Smooth muscle cell (in vitro differentiated cells): ENCODE data around the gene ANKRD26. TPM values are rescaled to one million over a fixed set of nuclear protein-coding genes. Genes with fewer than 3 reads are reported as not detected.

Source experiments
- DNase-seq: peaks from one replicate; lab custom pipeline; 2025; ENCODE audit not compliant: unreplicated experiment; lab: John Stamatoyannopoulos, UW
- H2AFZ ChIP-seq: fragments of 200-600 bp; sonication (generic); 2 replicates; pipeline ENCODE4 v1.6.0; 2016; ENCODE audit warnings: antibody characterized with exemption, low read depth, mild to moderate bottlenecking
- H3F3A ChIP-seq: fragments of 200-600 bp; sonication (generic); 2 replicates; pipeline ENCODE4 v1.6.0; 2017; ENCODE audit warnings: antibody characterized with exemption, low read depth
- H3K27ac ChIP-seq: fragments of 200-600 bp; sonication (generic); 2 replicates; pipeline ENCODE4 v1.5.1; 2016; ENCODE audit warnings: low read depth, mild to moderate bottlenecking
- H3K27me3 ChIP-seq: fragments of 200-600 bp; sonication (generic); 2 replicates; pipeline ENCODE4 v1.6.1; 2016; ENCODE audit warnings: low read depth, mild to moderate bottlenecking
- H3K36me3 ChIP-seq: fragments of 200-600 bp; sonication (generic); 2 replicates; pipeline ENCODE4 v1.5.1; 2016; ENCODE audit warnings: low read depth
- H3K4me1 ChIP-seq: fragments of 200-600 bp; sonication (generic); 2 replicates; pipeline ENCODE4 v1.5.1; 2016; ENCODE audit warnings: low read depth
- H3K4me2 ChIP-seq: fragments of 200-600 bp; sonication (generic); 2 replicates; pipeline ENCODE4 v1.6.0; 2016; ENCODE audit warnings: mild to moderate bottlenecking
- H3K4me3 ChIP-seq: fragments of 200-600 bp; sonication (generic); 2 replicates; pipeline ENCODE4 v1.5.1; 2016; ENCODE audit warnings: mild to moderate bottlenecking
- H3K79me2 ChIP-seq: fragments of 200-600 bp; sonication (generic); 2 replicates; pipeline ENCODE4 v1.6.0; 2016; ENCODE audit warnings: low read depth, mild to moderate bottlenecking
- H3K9ac ChIP-seq: fragments of 200-600 bp; sonication (generic); 2 replicates; pipeline ENCODE4 v1.6.0; 2016; ENCODE audit warnings: low read depth
- H3K9me3 ChIP-seq: fragments of 200-600 bp; sonication (generic); replicated peaks from 2 replicates; pipeline ENCODE4 v1.5.1; 2016; ENCODE audit warnings: low read depth
- H4K20me1 ChIP-seq: fragments of 200-600 bp; sonication (generic); 2 replicates; pipeline ENCODE4 v1.6.0; 2016; ENCODE audit warnings: low read depth
- CTCF ChIP-seq: fragments of 200-600 bp; sonication (generic); IDR thresholded peaks from 2 replicates; pipeline ENCODE4 v1.5.1; 2017; ENCODE audit warnings: borderline replicate concordance, mild to moderate bottlenecking, antibody characterized with exemption; ENCODE audit not compliant: insufficient read depth, poor library complexity, severe bottlenecking
- WGBS: methylation state at CpG from one replicate; pipeline ENCODE4 v1.1.7; 2016; ENCODE audit warnings: low lambda C conversion rate; 5-methylcytosine and 5-hydroxymethylcytosine counted together
- polyA plus RNA-seq: library from polyadenylated mRNA; unstranded; fragments of >200 nt; fragmentation: Nextera tagmentation; extraction: Ambion mirVana; gene quantifications from 2 replicates; pipeline ENCODE4 v1.2.1, GENCODE V29; 2016
- total RNA-seq: library from RNA; depleted of rRNA; stranded (reverse); fragments of >200 nt; gene quantifications from 2 replicates; pipeline ENCODE4 v1.2.3, GENCODE V29; 2014

ANKRD26 gene
- total and polyA plus RNA-seq, 2 experiments from 2014 or later, result 4.3 to 9.7 TPM

- Histone ChIP-seq H3K9ac (no peak overlapping the region), H3K4me1 (no peaks in the 10 kb centered on the region), H3K9me3 (no peaks in the 10 kb centered on the region), H3K27ac (no peak overlapping the region), H2AFZ (no peak overlapping the region), H3K27me3 (no peaks in the 10 kb centered on the region), H4K20me1 (no peaks in the 10 kb centered on the region), H3K79me2 (no peaks in the 10 kb centered on the region), H3K36me3 (no peaks in the 10 kb centered on the region), H3K4me2 (no peak overlapping the region), H3F3A (no peaks in the 10 kb centered on the region), H3K4me3 (no peak overlapping the region)
- 94% methylated on average over 5 of the region's 5 CpGs for WGBS
- no peak for TF ChIP-seq CTCF
- DNase-seq, result no peak
Measured at GRCh38 chr10:27088119-27089044, 11.9 kb downstream of the ANKRD26 start.

GRCh38 chr10:27072436-27073114 lies 27.7 kb downstream of the ANKRD26 start:
- no peaks in the 10 kb centered on the region for H3F3A ChIP-seq
- no peak overlapping the region for H2AFZ ChIP-seq
- H4K20me1 ChIP-seq, result peaks cover 12% of the 10 kb centered on the region
- 86% methylated on average over 6 of the region's 6 CpGs for WGBS
- TF ChIP-seq CTCF, result no peak
- no peak for DNase-seq
- H3K4me3 ChIP-seq, result no peak overlapping the region
- no peaks in the 10 kb centered on the region for H3K79me2 ChIP-seq
- no peak overlapping the region for H3K9ac ChIP-seq
- no peak overlapping the region for H3K27ac ChIP-seq
- H3K27me3 ChIP-seq, result no peaks in the 10 kb centered on the region
- H3K36me3 ChIP-seq, result peaks cover 11% of the 10 kb centered on the region
- H3K4me2 ChIP-seq, result no peak overlapping the region
- H3K4me1 ChIP-seq, result no peaks in the 10 kb centered on the region
- no peaks in the 10 kb centered on the region for H3K9me3 ChIP-seq

GRCh38 chr10:27068217-27068891 lies 31.9 kb downstream of the ANKRD26 start:
- 98% methylated on average over 2 of the region's 2 CpGs for WGBS
- H2AFZ ChIP-seq, result no peak overlapping the region
- no peak overlapping the region for H3K4me2 ChIP-seq
- H3K79me2 ChIP-seq, result no peaks in the 10 kb centered on the region
- H3K9me3 ChIP-seq, result no peaks in the 10 kb centered on the region
- H3K27ac ChIP-seq, result no peak overlapping the region
- H3K4me3 ChIP-seq, result no peak overlapping the region
- H3K9ac ChIP-seq, result no peak overlapping the region
- H3K4me1 ChIP-seq, result no peaks in the 10 kb centered on the region
- no peaks in the 10 kb centered on the region for H3K36me3 ChIP-seq
- TF ChIP-seq CTCF, result no peak
- H3K27me3 ChIP-seq, result no peaks in the 10 kb centered on the region
- no peak for DNase-seq
- no peaks in the 10 kb centered on the region for H3F3A ChIP-seq
- H4K20me1 ChIP-seq, result peaks cover 9% of the 10 kb centered on the region
